ENCODE results near the gene LILRB5. TPM values are rescaled to one million over a fixed set of nuclear protein-coding genes. Genes with fewer than 3 reads are reported as not detected.
"Not testable (repeated sequence)": the region's sequence is repeated elsewhere in the genome, so short reads cannot be mapped to it uniquely, and the experiment has no call there.

Gene LILRB5
- total RNA-seq, 3 donors from 2014 or later = 2.0 to 46.4 (median 4.8) TPM

DNA sequence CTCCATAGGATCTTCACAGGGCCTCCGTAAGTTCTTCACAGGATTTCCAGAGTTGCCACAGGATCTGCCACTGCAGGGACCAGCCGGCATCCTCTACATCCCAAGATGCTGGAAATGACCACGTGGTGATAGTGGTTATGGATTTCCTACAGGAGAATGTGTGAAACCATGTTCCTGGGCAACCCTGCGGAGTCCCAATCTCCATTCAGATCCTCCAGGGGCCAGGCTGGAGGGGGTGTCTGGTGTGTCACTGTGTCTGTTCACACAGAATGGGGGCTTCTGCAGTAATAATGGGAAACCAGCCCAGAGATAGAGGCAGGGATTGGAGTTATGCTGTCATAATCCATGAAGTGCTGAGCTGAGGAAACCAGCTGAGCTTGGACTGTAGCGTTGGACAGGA, 23.1 kb downstream of the LILRB5 start:
- Histone ChIP-seq H3K4me1 (no peaks in the 10 kb centered on the region), H3K27ac (no peak overlapping the region), H3K4me3 (no peak overlapping the region), H3K36me3 (no peaks in the 10 kb centered on the region), H3K9me3 (peaks cover 0 to 8% of the 10 kb centered on the region in 2 donors), H3K27me3 (peaks cover 0 to 16% of the 10 kb centered on the region in 2 donors)
- intact Hi-C loops (cut with DNase I; ENCODE audit: low total_unique reads) = loop anchor here (1.0 to 10.0 kb wide), 2 partner anchors 26 to 59 kb away; partner anchors contain the start of gene TMC4
- TF ChIP-seq, protein P1, sequence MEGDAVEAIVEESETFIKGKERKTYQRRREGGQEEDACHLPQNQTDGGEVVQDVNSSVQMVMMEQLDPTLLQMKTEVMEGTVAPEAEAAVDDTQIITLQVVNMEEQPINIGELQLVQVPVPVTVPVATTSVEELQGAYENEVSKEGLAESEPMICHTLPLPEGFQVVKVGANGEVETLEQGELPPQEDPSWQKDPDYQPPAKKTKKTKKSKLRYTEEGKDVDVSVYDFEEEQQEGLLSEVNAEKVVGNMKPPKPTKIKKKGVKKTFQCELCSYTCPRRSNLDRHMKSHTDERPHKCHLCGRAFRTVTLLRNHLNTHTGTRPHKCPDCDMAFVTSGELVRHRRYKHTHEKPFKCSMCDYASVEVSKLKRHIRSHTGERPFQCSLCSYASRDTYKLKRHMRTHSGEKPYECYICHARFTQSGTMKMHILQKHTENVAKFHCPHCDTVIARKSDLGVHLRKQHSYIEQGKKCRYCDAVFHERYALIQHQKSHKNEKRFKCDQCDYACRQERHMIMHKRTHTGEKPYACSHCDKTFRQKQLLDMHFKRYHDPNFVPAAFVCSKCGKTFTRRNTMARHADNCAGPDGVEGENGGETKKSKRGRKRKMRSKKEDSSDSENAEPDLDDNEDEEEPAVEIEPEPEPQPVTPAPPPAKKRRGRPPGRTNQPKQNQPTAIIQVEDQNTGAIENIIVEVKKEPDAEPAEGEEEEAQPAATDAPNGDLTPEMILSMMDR (IDR thresholded peaks at IDR 0.05) = no peak
- TF ChIP-seq POLR2A (IDR thresholded peaks at IDR 0.05) (no peak), POLR2AphosphoS5 (IDR thresholded peaks at IDR 0.05) (no peak)
- DNase-seq (ENCODE audit: low spot score in 2 of 2) = no peak

- Histone ChIP-seq H3K27ac (no peak overlapping the region), H3K36me3 (no peaks in the 10 kb centered on the region), H3K27me3 (peaks cover 0 to 14% of the 10 kb centered on the region in 2 donors), H3K9me3 (peaks cover 0 to 8% of the 10 kb centered on the region in 2 donors), H3K4me1 (no peaks in the 10 kb centered on the region), H3K4me3 (no peak overlapping the region)
- no peak for TF ChIP-seq POLR2A (IDR thresholded peaks at IDR 0.05)
- TF ChIP-seq POLR2AphosphoS5 (IDR thresholded peaks at IDR 0.05) = peak in 1 of 3 donors; percentile 37
- TF ChIP-seq, protein P1 (IDR thresholded peaks at IDR 0.05) = peak; percentile 50 to 85 (median 85)
- DNase-seq (ENCODE audit: low spot score in 2 of 2) = peak; percentile 60 to 80
- intact Hi-C loops (cut with DNase I; ENCODE audit: low total_unique reads) = loop anchor here (10.0 kb wide), 1 partner anchor 57 kb away; the partner anchor contains the start of gene TMC4
Measured at GRCh38 chr19:54231077-54231931, 25.8 kb downstream of the LILRB5 start.

DNA sequence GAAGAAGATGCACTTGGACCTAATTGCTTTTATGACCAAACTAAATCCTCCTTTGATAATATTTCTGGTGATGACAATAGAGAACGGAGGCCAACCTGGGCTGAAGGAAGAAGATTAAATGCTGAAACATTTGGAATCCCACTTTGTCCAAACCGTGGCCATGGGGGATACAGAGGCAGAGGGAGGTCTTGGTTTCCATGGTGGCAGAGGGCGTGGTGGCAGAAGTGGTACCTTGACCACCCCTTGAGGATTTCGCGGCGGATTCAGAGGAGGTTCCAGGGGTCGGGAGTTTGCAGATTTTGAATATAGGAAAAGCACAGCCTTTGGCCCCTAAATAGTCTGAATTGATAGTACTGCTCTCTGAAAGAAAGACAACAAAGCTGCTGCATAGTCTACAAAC, 27.0 kb downstream of the LILRB5 start:
- H3K4me3 ChIP-seq = no peak overlapping the region
- peaks cover 0 to 14% of the 10 kb centered on the region in 2 donors for H3K27me3 ChIP-seq
- H3K27ac ChIP-seq = no peak overlapping the region
- H3K9me3 ChIP-seq = peaks cover 0 to 5% of the 10 kb centered on the region in 2 donors
- DNase-seq (ENCODE audit: low spot score in 2 of 2) = no peak
- intact Hi-C loops (cut with DNase I; ENCODE audit: low total_unique reads) = loop anchor here (10.0 kb wide), 1 partner anchor 55 kb away; the partner anchor contains the start of gene TMC4
- no peaks in the 10 kb centered on the region for H3K4me1 ChIP-seq
- TF ChIP-seq, protein P1 (IDR thresholded peaks at IDR 0.05) = no peak
- TF ChIP-seq POLR2AphosphoS5 (IDR thresholded peaks at IDR 0.05) = no peak
- TF ChIP-seq POLR2A (IDR thresholded peaks at IDR 0.05) = no peak
- H3K36me3 ChIP-seq = no peaks in the 10 kb centered on the region

- H3K27me3 ChIP-seq = peaks cover 0 to 14% of the 10 kb centered on the region in 2 donors
- H3K4me3 ChIP-seq = no peak overlapping the region
- DNase-seq (ENCODE audit: low spot score in 2 of 2) = no peak
- intact Hi-C loops (cut with DNase I; ENCODE audit: low total_unique reads) = no loop called here
- no peaks in the 10 kb centered on the region for H3K36me3 ChIP-seq
- no peaks in the 10 kb centered on the region for H3K9me3 ChIP-seq
- H3K4me1 ChIP-seq = no peaks in the 10 kb centered on the region
- H3K27ac ChIP-seq = no peak overlapping the region
- no peak for TF ChIP-seq POLR2AphosphoS5 (IDR thresholded peaks at IDR 0.05)
- no peak for TF ChIP-seq POLR2A (IDR thresholded peaks at IDR 0.05)
- TF ChIP-seq, protein P1 (IDR thresholded peaks at IDR 0.05) = no peak
Measured at GRCh38 chr19:54229146-54229545, 27.9 kb downstream of the LILRB5 start.

GRCh38 chr19:54224619-54225018, 32.5 kb downstream of the LILRB5 start:
- H3K4me1 ChIP-seq; DNase-seq (ENCODE audit: low spot score in 2 of 2); H3K9me3 ChIP-seq; H3K27me3 ChIP-seq; H3K4me3 ChIP-seq; H3K27ac ChIP-seq; intact Hi-C loops (cut with DNase I; ENCODE audit: low total_unique reads); H3K36me3 ChIP-seq: not testable (repeated sequence)

GRCh38 chr19:54223937-54224281, 33.2 kb downstream of the LILRB5 start:
- H3K27ac ChIP-seq; intact Hi-C loops (cut with DNase I; ENCODE audit: low total_unique reads); DNase-seq (ENCODE audit: low spot score in 2 of 2); H3K4me1 ChIP-seq; H3K27me3 ChIP-seq; H3K4me3 ChIP-seq; H3K9me3 ChIP-seq; H3K36me3 ChIP-seq: not testable (repeated sequence)

DNA sequence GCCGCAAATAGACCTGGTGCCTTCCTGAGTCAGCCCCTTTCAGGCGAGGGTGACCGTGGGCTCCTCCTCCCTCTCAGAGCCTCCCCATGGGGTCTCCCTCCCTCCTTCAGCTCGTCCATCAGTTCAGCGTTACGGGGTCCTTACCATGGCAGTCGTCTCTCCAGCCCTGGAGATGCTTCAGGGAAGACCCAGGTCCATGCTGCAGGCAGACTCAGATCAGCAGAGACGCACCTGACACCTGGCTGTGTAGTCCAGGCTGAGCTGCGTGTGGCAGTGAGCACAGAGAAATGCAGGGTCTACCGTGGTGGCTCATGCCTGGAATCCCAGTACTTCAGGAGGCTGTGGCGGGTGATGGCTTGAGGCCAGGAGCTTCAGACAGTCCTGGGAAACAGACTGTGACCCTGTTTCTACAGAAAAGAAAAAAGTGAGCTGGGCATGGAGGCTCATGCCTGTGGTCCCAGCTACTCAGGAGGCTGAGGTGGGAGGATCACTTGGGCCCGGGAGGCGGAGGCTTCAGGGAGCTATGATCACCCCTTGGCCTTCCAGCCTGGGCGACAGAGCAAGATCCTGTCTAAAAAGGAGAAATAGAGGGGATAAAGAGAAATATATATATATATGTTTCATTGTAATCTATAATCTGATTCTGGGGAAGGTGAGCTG, 33.7 kb downstream of the LILRB5 start:
- DNase-seq (ENCODE audit: low spot score in 2 of 2); H3K9me3 ChIP-seq; H3K27ac ChIP-seq; H3K4me3 ChIP-seq; intact Hi-C loops (cut with DNase I; ENCODE audit: low total_unique reads); H3K27me3 ChIP-seq; H3K4me1 ChIP-seq; H3K36me3 ChIP-seq: not testable (repeated sequence)

GRCh38 chr19:54222474-54223276, 34.4 kb downstream of the LILRB5 start, which contains the start of gene LILRB3:
LILRB3 (minus strand) TSS chr19:54223007; CDS start chr19:54222976, 31 bp downstream.
- H3K27me3 ChIP-seq; DNase-seq (ENCODE audit: low spot score in 2 of 2); H3K36me3 ChIP-seq; intact Hi-C loops (cut with DNase I; ENCODE audit: low total_unique reads); H3K4me1 ChIP-seq; H3K9me3 ChIP-seq; H3K27ac ChIP-seq: not testable (repeated sequence)
- peak within 1 kb of the TSS in 2 of 3 donors; percentile 19 to 25 for H3K4me3 ChIP-seq

Measured in breast epithelium (tissue), 4 donors.